HUES48 (cell line): ENCODE results near the gene GUK1.

ENCODE experiments used
- H3K27ac ChIP-seq: one replicate; pipeline ENCODE4 v1.7.0; 2013; ENCODE audit warnings: low read depth, low read length, inconsistent platforms
- H3K27me3 ChIP-seq: 2 replicates; pipeline ENCODE4 v1.6.1; 2013; ENCODE audit warnings: mild to moderate bottlenecking, low read length; ENCODE audit not compliant: control insufficient read depth, insufficient read depth
- H3K36me3 ChIP-seq: 2 replicates; pipeline ENCODE4 v1.6.1; 2013; ENCODE audit warnings: low read length; ENCODE audit not compliant: control insufficient read depth, insufficient read depth
- H3K4me1 ChIP-seq: 2 replicates; pipeline ENCODE4 v1.6.1; 2013; ENCODE audit warnings: mild to moderate bottlenecking, low read length; ENCODE audit not compliant: control insufficient read depth, insufficient read depth
- H3K4me3 ChIP-seq: 2 replicates; pipeline ENCODE4 v1.5.1; 2013; ENCODE audit warnings: mild to moderate bottlenecking, low read depth, low read length
- H3K9ac ChIP-seq: 2 replicates; pipeline ENCODE4 v1.6.1; 2013; ENCODE audit warnings: mild to moderate bottlenecking, low read depth, low read length, moderate library complexity
- H3K9me3 ChIP-seq: 2 replicates; pipeline ENCODE4 v1.6.1; 2013; ENCODE audit warnings: low read length; ENCODE audit not compliant: control insufficient read depth, insufficient read depth

Gene GUK1

GRCh38 chr1:228112617-228113016 lies 27.5 kb upstream of the GUK1 start:
- Histone ChIP-seq H3K9ac (no peak overlapping the region), H3K27me3 (no peaks in the 10 kb centered on the region), H3K27ac (no peak overlapping the region)

GRCh38 chr1:228114827-228115226 lies 25.3 kb upstream of the GUK1 start:
- no peak overlapping the region for H3K9ac ChIP-seq
- no peak overlapping the region for H3K27ac ChIP-seq
- H3K27me3 ChIP-seq = no peaks in the 10 kb centered on the region
- H3K4me3 ChIP-seq = no peak overlapping the region
- H3K9me3 ChIP-seq = peaks cover 26% of the 10 kb centered on the region
- H3K36me3 ChIP-seq = no peaks in the 10 kb centered on the region
- H3K4me1 ChIP-seq = no peaks in the 10 kb centered on the region

More at GRCh38 chr1:228112617-228113016, 27.5 kb upstream of the GUK1 start:
- Histone ChIP-seq H3K4me3 (no peak overlapping the region), H3K36me3 (peaks cover 2% of the 10 kb centered on the region), H3K9me3 (peaks cover 11% of the 10 kb centered on the region; the same call in 1 of the 2 replicates), H3K4me1 (peaks cover 3% of the 10 kb centered on the region; the same call in 1 of the 2 replicates)

DNA sequence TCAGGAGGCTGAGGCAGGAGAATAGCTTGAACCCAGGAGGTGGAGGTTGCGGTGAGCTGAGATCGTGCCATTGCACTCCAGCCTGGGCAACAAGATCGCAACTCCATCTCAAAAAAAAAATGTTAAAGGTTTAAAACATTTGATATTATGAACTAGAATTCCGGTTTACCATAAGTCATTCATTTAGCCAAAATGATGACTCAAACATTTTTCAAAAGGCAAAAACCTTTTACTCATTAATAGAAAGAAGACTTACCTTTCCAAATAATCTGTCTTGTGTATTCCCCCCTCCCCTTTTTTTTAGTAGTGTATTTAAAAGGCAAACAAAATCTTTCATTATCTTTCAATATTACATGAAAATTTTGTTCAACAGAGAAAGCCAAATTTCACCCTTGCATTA lies 22.7 kb upstream of the GUK1 start:
- Histone ChIP-seq H3K9ac (no peak overlapping the region), H3K4me1 (no peaks in the 10 kb centered on the region), H3K27ac (no peak overlapping the region), H3K9me3 (peaks cover 29% of the 10 kb centered on the region), H3K36me3 (no peaks in the 10 kb centered on the region), H3K27me3 (0 out of 2 replicates have a peak, but pooled peaks cover under 1% of the 10 kb centered on the region), H3K4me3 (no peak overlapping the region)

GRCh38 chr1:228118040-228118439 lies 22.0 kb upstream of the GUK1 start:
- no peak overlapping the region for H3K9ac ChIP-seq
- no peak overlapping the region for H3K27ac ChIP-seq
- no peaks in the 10 kb centered on the region for H3K36me3 ChIP-seq

DNA sequence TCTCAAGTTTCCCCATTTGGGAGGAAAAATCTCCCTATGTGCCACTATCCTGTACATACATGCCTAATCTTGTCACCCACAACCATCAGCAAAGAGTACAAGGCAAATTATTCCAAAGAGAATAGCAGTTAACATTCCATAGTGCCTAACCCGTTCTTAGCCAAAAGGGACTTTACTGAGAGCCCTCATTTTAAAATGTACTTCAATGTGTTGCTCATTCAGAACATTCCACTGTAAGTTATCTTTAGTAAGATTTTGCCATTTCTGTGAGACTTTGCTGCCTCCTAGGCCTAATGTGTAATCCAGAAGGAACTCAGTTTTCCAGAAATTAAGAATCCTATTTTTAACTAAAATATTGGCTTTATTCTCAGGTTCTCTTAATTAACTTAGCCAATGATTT lies 19.7 kb upstream of the GUK1 start:
- no peaks in the 10 kb centered on the region for H3K36me3 ChIP-seq
- H3K4me1 ChIP-seq = no peaks in the 10 kb centered on the region
- no peak overlapping the region for H3K9ac ChIP-seq
- H3K27ac ChIP-seq = no peak overlapping the region
- peaks cover 16% of the 10 kb centered on the region; the same call in 1 of the 2 replicates for H3K27me3 ChIP-seq
- H3K9me3 ChIP-seq = peaks cover 26% of the 10 kb centered on the region
- H3K4me3 ChIP-seq = no peak overlapping the region

More at GRCh38 chr1:228118040-228118439, 22.0 kb upstream of the GUK1 start:
- Histone ChIP-seq H3K27me3 (0 out of 2 replicates have a peak, but pooled peaks cover 7% of the 10 kb centered on the region), H3K9me3 (peaks cover 29% of the 10 kb centered on the region), H3K4me1 (no peaks in the 10 kb centered on the region), H3K4me3 (no peak overlapping the region)

DNA sequence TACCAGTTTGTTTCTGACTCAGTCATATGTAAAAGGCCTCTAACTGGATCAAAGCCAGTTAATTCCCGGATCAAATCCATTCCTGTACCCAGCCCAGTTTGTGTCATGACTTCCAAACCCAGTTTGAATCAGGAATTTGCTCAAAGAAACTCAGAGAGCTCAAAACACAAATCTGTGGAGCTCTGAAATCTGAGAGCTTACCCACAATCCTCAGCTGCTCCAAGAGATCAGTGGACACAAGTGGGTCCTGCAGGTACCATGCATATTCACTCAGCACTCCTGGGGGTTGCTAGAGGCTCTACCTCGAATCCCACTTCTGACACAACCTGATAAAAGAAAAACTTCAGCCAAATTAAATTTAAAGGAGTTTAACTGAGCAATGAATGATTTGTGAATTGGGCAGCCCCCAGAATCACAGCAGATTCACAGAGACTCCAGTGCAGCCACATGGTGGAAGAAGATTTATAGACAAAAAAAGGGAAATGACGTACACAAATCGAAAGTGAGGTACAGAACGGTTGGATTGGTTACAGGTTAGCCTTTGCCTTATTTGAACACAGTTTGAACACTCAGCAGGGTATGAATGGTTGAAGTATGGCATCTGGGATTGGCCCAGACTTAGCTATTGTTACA lies 19.1 kb upstream of the GUK1 start:
- peaks cover 16% of the 10 kb centered on the region; the same call in 1 of the 2 replicates for H3K27me3 ChIP-seq
- H3K9me3 ChIP-seq = peaks cover 24% of the 10 kb centered on the region
- H3K4me1 ChIP-seq = no peaks in the 10 kb centered on the region
- H3K36me3 ChIP-seq = no peaks in the 10 kb centered on the region
- no peak overlapping the region for H3K27ac ChIP-seq
- no peak overlapping the region for H3K9ac ChIP-seq
- no peak overlapping the region for H3K4me3 ChIP-seq

GRCh38 chr1:228122921-228123441 lies 17.1 kb upstream of the GUK1 start:
- H3K9ac ChIP-seq = no peak overlapping the region
- peaks cover 15% of the 10 kb centered on the region for H3K9me3 ChIP-seq
- no peaks in the 10 kb centered on the region for H3K36me3 ChIP-seq
- no peak overlapping the region for H3K27ac ChIP-seq
- no peaks in the 10 kb centered on the region for H3K4me1 ChIP-seq
- H3K4me3 ChIP-seq = no peak overlapping the region
- peaks cover 24% of the 10 kb centered on the region for H3K27me3 ChIP-seq

- Histone ChIP-seq H3K4me1 (no peaks in the 10 kb centered on the region), H3K9ac (no peak overlapping the region)
These were observed 16.6 kb upstream of the GUK1 start for GRCh38 chr1:228123505-228123904.

DNA sequence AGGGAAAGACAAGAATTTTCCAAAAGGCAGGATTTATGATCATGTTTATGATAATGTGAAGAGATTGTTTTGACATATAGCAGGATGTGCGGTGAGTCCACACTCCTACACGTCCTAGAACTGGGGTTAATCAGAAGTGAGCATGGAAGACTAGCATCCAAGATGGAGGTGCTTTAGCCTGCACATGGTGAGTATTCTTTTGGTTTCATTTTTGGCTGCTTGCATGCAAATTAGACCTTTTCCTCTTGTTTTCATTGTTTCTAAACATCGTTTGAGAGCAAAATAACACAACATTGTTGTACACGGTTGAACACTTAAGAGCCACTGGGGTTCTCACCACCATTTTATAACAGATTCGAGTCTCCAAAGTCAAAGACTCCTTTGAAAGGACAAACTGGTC lies 14.9 kb upstream of the GUK1 start:
- no peak overlapping the region for H3K4me3 ChIP-seq
- H3K9me3 ChIP-seq = peaks cover 2% of the 10 kb centered on the region; the same call in 1 of the 2 replicates
- no peak overlapping the region for H3K27ac ChIP-seq
- H3K9ac ChIP-seq = no peak overlapping the region
- no peaks in the 10 kb centered on the region for H3K4me1 ChIP-seq
- H3K36me3 ChIP-seq = no peaks in the 10 kb centered on the region
- H3K27me3 ChIP-seq = peaks cover 29% of the 10 kb centered on the region

More at GRCh38 chr1:228123505-228123904, 16.6 kb upstream of the GUK1 start:
- no peak overlapping the region for H3K4me3 ChIP-seq
- peaks cover 24% of the 10 kb centered on the region for H3K27me3 ChIP-seq
- no peaks in the 10 kb centered on the region for H3K36me3 ChIP-seq
- H3K9me3 ChIP-seq = peaks cover 10% of the 10 kb centered on the region; the same call in 1 of the 2 replicates
- H3K27ac ChIP-seq = no peak overlapping the region

GRCh38 chr1:228131766-228132165 lies 8.3 kb upstream of the GUK1 start:
- Histone ChIP-seq H3K27ac (no peak overlapping the region), H3K4me3 (no peak overlapping the region), H3K9me3 (no peaks in the 10 kb centered on the region), H3K36me3 (no peaks in the 10 kb centered on the region), H3K27me3 (peaks cover 33% of the 10 kb centered on the region), H3K9ac (no peak overlapping the region), H3K4me1 (no peaks in the 10 kb centered on the region)

GRCh38 chr1:228134591-228134990 lies 5.5 kb upstream of the GUK1 start:
- no peak overlapping the region for H3K27ac ChIP-seq

More at GRCh38 chr1:228134591-228134990, 5.5 kb upstream of the GUK1 start:
- Histone ChIP-seq H3K9ac (no peak overlapping the region), H3K4me3 (no peak overlapping the region), H3K4me1 (no peaks in the 10 kb centered on the region), H3K36me3 (no peaks in the 10 kb centered on the region), H3K27me3 (peaks cover 38% of the 10 kb centered on the region), H3K9me3 (no peaks in the 10 kb centered on the region)
